HG02623 (cell line): ENCODE data around the gene ZNF155.
"Not testable (repeated sequence)": the region's sequence is repeated elsewhere in the genome, so short reads cannot be mapped to it uniquely, and the experiment has no call there.

Source experiments
- ATAC-seq: cut with Tn5 transposase; IDR thresholded peaks from one replicate; pipeline ENCODE4 v1.9.1; 2021; ENCODE audit warnings: moderate library complexity; ENCODE audit not compliant: unreplicated experiment

ZNF155 gene

GRCh38 chr19:43983912-43984686 lies at the start of gene ZNF155:
TSS of gene ZNF155 (plus strand) at chr19:43984188. CDS start at chr19:43988544, 4,356 bp downstream.
- peak; percentile 85 for ATAC-seq

GRCh38 chr19:43934985-43935708 lies 48.8 kb upstream of the ZNF155 start, which contains the start of gene ZNF45:
TSS of gene ZNF45 (minus strand) at chr19:43935282. CDS start at chr19:43922185, 13,097 bp downstream.
- ATAC-seq: peak; percentile 81

DNA sequence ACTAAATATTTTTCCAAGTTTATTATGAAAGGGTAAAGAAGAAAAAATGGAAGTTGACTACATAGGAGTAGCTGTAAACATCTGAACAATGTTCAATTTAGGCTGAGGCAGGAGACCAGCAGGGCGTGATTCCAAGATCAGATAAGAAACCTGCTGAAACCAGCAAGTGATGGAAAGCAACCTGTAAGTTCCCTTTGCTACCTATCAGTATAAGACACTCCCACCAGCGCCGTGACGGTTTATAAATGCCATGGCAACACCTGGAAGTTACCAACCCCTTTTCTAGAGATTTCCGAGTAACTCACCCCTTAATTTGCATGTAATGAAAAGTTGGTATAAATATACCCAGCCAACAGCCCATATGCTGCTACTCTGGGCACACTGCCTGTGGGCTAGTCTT lies 47.8 kb upstream of the ZNF155 start:
- no peak for ATAC-seq

GRCh38 chr19:43939557-43940260 lies 44.3 kb upstream of the ZNF155 start:
- no peak for ATAC-seq

DNA sequence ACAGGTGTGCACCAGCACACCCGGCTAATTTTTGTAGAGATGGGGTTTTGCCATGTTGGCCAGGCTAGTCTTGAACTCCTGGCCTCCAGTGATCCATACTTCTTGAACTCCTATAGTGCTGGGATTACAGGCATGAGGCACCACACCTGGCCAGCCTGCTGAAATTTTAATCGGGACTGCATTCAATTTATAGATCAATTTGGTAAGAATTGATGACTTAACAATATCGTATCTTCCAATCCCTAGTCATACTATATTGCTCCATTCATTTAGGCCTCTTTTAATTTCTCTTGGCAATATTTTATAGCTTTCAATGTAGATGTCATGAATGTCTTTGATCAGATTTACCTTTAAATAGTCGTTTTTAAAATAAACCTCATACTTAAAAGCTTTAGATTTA lies 43.3 kb upstream of the ZNF155 start:
- no peak for ATAC-seq

- no peak for ATAC-seq
Observed at GRCh38 chr19:43941209-43941608, 42.8 kb upstream of the ZNF155 start.

GRCh38 chr19:43947412-43947811 lies 36.6 kb upstream of the ZNF155 start:
- not testable (repeated sequence) for ATAC-seq

DNA sequence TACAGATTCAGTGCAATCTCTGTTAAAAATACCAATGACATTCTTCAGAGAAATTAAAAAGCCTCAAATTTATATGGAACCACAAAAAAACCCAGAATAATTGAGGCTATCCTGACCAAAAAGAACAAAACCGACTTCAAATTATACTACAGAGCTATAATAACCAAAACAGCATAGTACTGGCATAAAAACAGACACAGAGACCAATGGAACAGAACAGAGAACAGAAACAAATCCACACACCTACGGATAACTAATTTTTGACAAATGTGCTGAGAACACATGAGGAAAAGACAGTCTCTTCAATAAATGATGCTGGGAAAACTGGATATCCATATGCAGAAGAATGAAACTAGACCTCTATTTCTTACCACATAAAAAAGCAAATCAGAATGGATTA lies 34.2 kb upstream of the ZNF155 start:
- not testable (repeated sequence) for ATAC-seq

DNA sequence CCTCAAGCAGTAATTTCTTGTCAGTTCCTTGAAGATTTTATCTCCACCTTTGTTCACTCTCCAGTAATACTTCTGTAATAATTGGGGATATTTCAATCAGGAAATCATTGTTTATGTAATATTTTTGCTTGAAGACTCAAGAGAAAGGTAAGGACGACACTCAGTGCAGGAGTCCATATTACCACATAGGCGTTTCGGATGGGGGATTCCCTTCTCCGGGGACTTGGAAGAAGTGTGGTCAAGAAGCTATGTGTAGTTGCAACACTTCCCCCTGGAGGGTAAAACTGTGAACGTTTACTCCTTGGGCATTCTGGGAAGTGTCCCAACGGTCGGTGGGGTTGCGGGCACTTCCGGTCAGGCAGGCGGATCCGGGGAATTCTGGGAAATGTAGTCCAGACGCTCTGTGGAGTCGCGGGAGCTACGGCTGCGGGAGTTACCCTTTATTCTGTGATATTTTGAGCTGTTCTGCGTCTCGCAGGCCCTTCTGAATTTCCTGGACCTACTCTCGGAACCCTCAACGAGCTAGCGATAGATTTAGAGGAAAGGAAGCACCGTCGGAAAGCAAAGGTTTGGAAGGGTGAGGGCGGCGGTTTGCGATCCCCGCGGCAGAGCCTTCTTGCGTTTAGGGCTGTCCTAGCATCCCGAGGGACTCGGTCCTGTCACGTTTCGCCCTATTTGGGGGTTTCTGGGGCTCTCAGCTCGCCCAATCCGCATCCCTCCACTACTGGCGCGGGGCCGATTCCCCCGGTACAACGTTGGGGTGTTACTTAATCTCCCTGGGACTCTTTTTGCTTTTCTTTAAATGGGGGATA lies 32.9 kb upstream of the ZNF155 start, which contains the start of gene ZNF221:
Gene ZNF221, plus strand, starts transcription at position 395 of the 812 bp plus-strand sequence. CDS start 11,499 bp downstream, outside the sequence.
- peak; percentile 66 for ATAC-seq

GRCh38 chr19:43956827-43957226 lies 27.2 kb upstream of the ZNF155 start:
- ATAC-seq: no peak

GRCh38 chr19:43957891-43958290 lies 26.1 kb upstream of the ZNF155 start:
- no peak for ATAC-seq

DNA sequence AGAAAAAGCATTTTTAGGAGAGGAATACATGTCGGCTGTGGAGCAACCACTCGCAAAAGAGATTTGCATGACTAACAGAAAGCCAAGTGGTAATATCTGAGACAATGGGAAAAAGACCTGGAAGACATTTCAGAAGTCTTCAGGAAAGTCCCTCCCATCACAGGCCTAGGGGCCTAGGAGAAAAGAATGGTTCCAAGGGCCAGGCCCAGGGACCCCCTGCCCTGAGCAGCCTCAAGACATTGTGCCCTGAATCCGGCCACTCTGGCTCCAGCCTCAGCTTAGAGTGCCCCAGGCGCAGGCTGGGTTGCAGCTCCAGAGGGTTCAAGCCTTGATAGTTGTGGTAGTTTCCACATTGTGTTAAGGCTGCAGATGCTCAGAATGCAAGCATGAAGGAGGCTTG lies 23.6 kb upstream of the ZNF155 start:
- no peak for ATAC-seq

DNA sequence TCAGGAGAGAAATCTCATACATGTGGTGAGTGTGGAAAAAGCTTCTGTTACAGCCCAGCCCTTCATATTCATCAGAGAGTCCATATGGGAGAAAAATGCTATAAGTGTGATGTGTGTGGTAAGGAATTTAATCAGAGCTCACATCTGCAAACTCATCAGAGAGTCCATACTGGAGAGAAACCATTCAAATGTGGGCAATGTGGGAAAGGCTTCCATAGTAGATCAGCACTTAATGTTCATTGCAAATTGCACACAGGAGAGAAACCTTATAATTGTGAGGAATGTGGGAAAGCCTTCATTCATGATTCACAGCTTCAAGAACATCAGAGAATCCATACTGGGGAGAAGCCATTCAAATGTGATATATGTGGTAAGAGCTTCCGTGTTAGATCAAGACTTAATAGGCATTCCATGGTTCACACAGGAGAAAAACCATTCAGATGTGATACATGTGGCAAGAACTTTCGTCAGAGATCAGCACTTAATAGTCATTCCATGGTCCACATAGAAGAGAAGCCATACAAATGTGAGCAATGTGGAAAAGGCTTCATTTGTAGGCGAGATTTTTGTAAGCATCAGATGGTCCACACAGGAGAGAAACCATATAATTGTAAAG lies 17.8 kb upstream of the ZNF155 start:
- ATAC-seq: no peak

GRCh38 chr19:43976732-43977131 lies 7.3 kb upstream of the ZNF155 start:
- no peak for ATAC-seq

DNA sequence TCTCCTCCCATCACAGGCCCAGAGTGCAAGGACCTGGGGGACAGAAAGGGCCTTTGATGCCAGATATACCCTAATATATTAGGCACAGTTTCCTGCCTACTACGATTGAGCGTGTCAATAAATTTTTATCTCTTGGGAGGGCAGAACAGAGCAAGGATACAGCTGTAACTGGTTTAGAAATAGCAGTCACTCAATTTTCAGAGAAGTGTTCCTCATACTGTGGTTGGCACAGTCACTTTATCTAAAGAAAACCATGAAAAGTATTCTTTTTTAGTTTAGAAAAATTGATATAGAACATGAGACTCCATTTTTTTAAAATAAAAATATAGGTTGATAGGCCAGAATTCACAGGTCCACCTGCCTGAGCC lies 460 bp upstream of the ZNF155 start:
- ATAC-seq: no peak

- ATAC-seq: peak; percentile 22
Observed at GRCh38 chr19:43984687-43985000, 656 bp downstream of the ZNF155 start.

- no peak for ATAC-seq
Observed at GRCh38 chr19:43997631-43998290, 13.8 kb downstream of the ZNF155 start.

GRCh38 chr19:44002212-44002565 lies 18.2 kb downstream of the ZNF155 start:
- ATAC-seq: no peak

- peak; percentile 89 for ATAC-seq
Observed at GRCh38 chr19:44002566-44003460, 18.8 kb downstream of the ZNF155 start, which contains the start of gene ZNF230. TSS of gene ZNF230 (plus strand) at chr19:44002957. CDS start at chr19:44007079, 4,122 bp downstream.
